Measurements from ENCODE around the gene CORO2B.

Gene CORO2B, protein sequence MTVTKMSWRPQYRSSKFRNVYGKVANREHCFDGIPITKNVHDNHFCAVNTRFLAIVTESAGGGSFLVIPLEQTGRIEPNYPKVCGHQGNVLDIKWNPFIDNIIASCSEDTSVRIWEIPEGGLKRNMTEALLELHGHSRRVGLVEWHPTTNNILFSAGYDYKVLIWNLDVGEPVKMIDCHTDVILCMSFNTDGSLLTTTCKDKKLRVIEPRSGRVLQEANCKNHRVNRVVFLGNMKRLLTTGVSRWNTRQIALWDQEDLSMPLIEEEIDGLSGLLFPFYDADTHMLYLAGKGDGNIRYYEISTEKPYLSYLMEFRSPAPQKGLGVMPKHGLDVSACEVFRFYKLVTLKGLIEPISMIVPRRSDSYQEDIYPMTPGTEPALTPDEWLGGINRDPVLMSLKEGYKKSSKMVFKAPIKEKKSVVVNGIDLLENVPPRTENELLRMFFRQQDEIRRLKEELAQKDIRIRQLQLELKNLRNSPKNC

DNA sequence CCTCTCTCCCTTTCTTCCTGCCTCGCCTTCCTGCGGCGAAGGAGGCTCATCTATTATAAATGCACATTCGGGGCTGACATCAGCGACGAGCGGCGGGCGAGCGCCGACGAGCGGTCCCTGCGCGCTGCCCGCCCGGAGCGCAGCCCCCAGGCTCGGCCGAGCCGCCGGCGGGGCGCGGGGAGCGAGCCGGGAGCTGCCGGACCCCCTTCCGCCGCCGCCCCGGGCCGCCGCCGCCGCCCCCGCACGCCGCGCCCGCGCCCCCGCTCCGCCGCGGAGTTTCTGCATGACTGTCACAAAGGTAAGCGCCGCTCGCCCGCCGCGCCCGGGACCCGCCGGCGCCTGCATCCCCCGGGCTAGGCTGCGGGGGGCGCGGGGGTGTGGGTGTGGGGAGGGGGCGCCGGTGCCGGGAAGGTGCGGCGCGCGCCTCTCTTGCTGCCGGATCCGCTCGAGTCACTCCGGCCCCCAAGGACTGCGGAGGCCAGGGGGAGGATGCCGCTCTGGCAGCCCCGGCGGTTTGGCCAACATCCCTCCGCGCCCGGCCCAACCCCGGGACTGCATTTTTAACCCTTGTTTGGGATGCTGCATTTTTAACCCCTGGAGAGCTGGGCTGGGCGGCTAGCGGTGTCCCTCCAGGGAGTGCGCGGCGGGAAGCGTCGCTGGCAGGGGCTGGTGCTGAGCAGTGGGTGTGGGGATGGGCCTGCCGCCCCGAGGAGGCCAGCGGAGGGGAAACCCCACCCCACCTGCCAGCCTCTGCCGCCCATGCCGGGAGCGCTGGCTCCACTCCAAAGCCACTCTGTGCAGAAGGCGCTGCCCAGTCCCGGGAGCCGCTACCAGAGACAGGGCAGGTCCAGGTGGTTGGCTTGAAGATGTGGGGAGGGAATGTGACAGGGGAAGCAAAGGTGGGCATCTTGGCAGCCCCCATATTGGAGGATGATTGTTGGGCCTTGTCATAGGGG is at the start of gene CORO2B:
Gene CORO2B, plus strand, starts transcription at position 14 of the 956 bp plus-strand sequence. Its CDS starts 270 bp downstream, at position 284.
- H3K4me3 ChIP-seq (ENCODE audit: low read length): peak within 1 kb of the TSS; percentile 70
- TF ChIP-seq CTCF (conservative IDR thresholded peaks at IDR 0.05; ENCODE audit: low read length): no peak
- peak; percentile 32 for DNase-seq (ENCODE audit: low read depth)

- DNase-seq (ENCODE audit: low read depth): no peak
- no peak overlapping the region for H3K4me3 ChIP-seq (ENCODE audit: low read length)
- no peak for TF ChIP-seq CTCF (conservative IDR thresholded peaks at IDR 0.05; ENCODE audit: low read length)
These were observed 47.2 kb upstream of the CORO2B start for GRCh38 chr15:68531387-68532179.

- DNase-seq (ENCODE audit: low read depth): peak; percentile 99
- no peak for TF ChIP-seq CTCF (conservative IDR thresholded peaks at IDR 0.05; ENCODE audit: low read length)
- no peak overlapping the region for H3K4me3 ChIP-seq (ENCODE audit: low read length)
These were observed 42.3 kb upstream of the CORO2B start for GRCh38 chr15:68536331-68537095.

DNA sequence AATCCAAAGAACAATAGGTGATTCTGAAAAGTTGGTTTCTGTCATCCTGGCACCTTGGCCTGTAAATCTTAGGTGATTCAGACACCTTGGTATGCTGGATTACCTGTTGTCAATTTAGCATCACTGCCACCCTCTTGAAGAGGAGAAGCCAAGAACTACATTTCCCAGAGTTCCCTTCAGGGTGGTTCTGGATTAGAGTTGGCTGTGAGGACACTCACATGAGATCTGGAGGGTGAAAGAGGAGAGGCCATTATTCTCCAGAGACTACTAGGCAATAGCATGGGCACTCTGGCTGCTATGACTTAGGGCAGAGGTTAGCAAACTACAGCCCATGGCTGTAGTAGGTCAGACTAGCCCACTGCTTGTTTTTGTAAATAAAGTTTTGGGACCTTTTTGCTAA is 41.7 kb upstream of the CORO2B start:
- TF ChIP-seq CTCF (conservative IDR thresholded peaks at IDR 0.05; ENCODE audit: low read length): no peak
- no peak for DNase-seq (ENCODE audit: low read depth)
- H3K4me3 ChIP-seq (ENCODE audit: low read length): no peak overlapping the region

DNA sequence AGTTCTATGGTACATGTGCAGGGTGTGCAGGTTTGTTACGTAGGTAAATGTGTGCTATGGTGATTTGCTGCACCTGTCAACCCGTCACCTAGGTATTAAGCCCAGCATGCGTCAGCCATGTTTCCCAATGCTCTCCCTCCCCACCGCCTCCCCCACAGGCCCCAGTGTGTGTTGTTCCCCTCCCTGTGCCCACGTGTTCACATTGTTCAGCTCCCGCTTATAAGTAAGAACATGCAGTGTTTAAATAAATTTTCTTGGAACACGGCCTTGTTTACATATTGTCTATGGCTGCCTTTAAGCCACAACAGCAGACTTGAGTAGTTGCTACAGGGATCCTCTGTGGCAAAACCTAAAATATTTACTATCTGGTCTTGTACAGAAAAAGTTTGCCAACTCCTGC is 41.3 kb upstream of the CORO2B start:
- no peak for TF ChIP-seq CTCF (conservative IDR thresholded peaks at IDR 0.05; ENCODE audit: low read length)
- no peak overlapping the region for H3K4me3 ChIP-seq (ENCODE audit: low read length)
- DNase-seq (ENCODE audit: low read depth): no peak

DNA sequence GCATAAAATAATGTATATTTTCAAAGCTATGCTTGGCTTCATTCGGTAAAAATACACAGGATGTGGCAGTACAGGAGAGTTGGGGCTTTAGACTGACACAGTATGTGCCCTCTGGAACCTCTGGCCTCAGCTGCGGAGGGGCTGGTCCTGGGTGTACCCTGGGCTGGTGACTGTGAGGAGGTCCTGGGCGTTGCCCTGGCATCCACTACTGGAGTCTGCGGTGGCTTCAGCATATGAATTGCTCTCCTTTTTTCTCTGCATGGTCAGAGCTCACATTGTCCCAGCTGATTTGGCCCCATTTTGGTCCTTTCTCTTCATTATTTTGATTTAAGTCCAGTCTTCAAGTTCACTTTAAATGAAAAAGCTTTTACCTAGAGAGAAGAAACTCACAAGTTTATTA is 40.5 kb upstream of the CORO2B start:
- TF ChIP-seq CTCF (conservative IDR thresholded peaks at IDR 0.05; ENCODE audit: low read length): no peak
- DNase-seq (ENCODE audit: low read depth): no peak
- no peak overlapping the region for H3K4me3 ChIP-seq (ENCODE audit: low read length)
